Activated CD8-positive, alpha-beta T cell treated with anti-CD3 and anti-CD28 coated beads for 36 hours (primary cell): ENCODE results near the gene KDM2A. TPM values are rescaled to one million over a fixed set of nuclear protein-coding genes. Genes with fewer than 3 reads are reported as not detected.

Experiments
- ATAC-seq: fragments of 200-7000 bp; cut with Tn5 transposase; one replicate; pipeline ENCODE4 v1.10.0; 2021; ENCODE audit warnings: mild to moderate bottlenecking, moderate library complexity
- CTCF ChIA-PET: fragments of 350-600 bp; sonication (Branson Sonifier 250); formaldehyde crosslinking; loops from one replicate; lab custom pipeline; 2021; ENCODE audit warnings: antibody characterized with exemption; lab: Charles Lee
- POLR2A ChIA-PET: fragments of 350-600 bp; sonication (Branson Sonifier 250); formaldehyde crosslinking; loops from one replicate; lab custom pipeline; 2021; ENCODE audit warnings: antibody characterized with exemption; lab: Charles Lee
- DNase-seq: peaks from one replicate; pipeline ENCODE4 v3.0.0-alpha.2; 2020
- H3K27ac Mint-ChIP-seq: one replicate; pipeline ENCODE4 v1.8.0; 2021; ENCODE audit warnings: mild to moderate bottlenecking, mixed read lengths
- H3K27me3 Mint-ChIP-seq: one replicate; pipeline ENCODE4 v1.8.0; 2021; ENCODE audit warnings: mixed read lengths
- H3K36me3 Mint-ChIP-seq: one replicate; pipeline ENCODE4 v1.8.0; 2021; ENCODE audit warnings: low read depth, mixed read lengths
- H3K4me1 Mint-ChIP-seq: one replicate; pipeline ENCODE4 v1.8.0; 2021; ENCODE audit warnings: low read depth, mixed read lengths
- H3K4me3 Mint-ChIP-seq: one replicate; pipeline ENCODE4 v1.8.0; 2021; ENCODE audit warnings: mild to moderate bottlenecking, moderate library complexity, mixed read lengths
- H3K9me3 Mint-ChIP-seq: one replicate; pipeline ENCODE4 v1.8.0; 2021; ENCODE audit warnings: mixed read lengths
- CTCF ChIP-seq: fragments of 200-600 bp; IDR thresholded peaks from one replicate; pipeline ENCODE4 v1.8.0; 2022; ENCODE audit warnings: antibody characterized with exemption, mild to moderate bottlenecking
- intact Hi-C: fragments of 100-400 bp; cut with micrococcal nuclease; formaldehyde crosslinking; loops from one replicate; pipeline ENCODE4 v1.10.0; 2022
- total RNA-seq, 2 experiments: library from RNA; stranded (reverse); gene quantifications; one replicate each; pipeline ENCODE4 v1.2.3, GENCODE V29; 2021

The KDM2A gene
- total RNA-seq, 2 experiments from 2014 or later: 79.6 to 88.1 TPM

DNA sequence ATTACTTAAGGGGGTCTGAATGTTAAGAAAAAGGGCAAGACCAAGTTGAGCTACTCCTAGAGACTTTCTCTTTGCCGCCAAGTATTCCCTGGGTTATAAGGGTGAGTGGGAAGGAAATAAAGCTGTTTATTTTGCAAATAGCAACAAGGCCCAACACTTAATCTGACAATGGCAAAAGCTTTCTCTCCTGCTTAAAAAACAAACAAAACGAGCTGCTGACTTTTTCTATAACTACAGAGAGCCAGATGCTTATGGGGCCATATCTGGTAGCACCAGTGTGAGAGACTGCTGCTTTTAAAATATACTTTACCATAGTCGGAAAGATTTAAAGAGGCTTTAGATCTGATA is 2.3 kb upstream of the KDM2A start:
- intact Hi-C loops: no loop called here
- no peak for TF ChIP-seq CTCF
- POLR2A ChIA-PET: interaction anchor here (1.4 to 2.5 kb wide), 2 partner anchors 8 to 12 kb away, joined by 4 to 16 read pairs; no protein-coding TSS in a partner anchor

GRCh38 chr11:67117176-67117575 is 1.9 kb upstream of the KDM2A start:
- intact Hi-C loops: no loop called here
- H3K4me3 Mint-ChIP-seq: peak overlapping the region; percentile 73
- no peak for ATAC-seq
- peaks cover 19% of the 10 kb centered on the region for H3K36me3 Mint-ChIP-seq
- CTCF ChIA-PET: interaction anchor here (1.2 to 3.0 kb wide), 3 partner anchors 12 to 36 kb away, joined by 3 to 17 read pairs (median 3); no protein-coding TSS in a partner anchor
- H3K27ac Mint-ChIP-seq: peak overlapping the region; percentile 85
- TF ChIP-seq CTCF: no peak
- POLR2A ChIA-PET: interaction anchor here (0.9 to 2.5 kb wide), 4 partner anchors 8 to 74 kb away, joined by 3 to 16 read pairs (median 4); no protein-coding TSS in a partner anchor
- H3K27me3 Mint-ChIP-seq: no peaks in the 10 kb centered on the region
- H3K4me1 Mint-ChIP-seq: peaks cover 32% of the 10 kb centered on the region
- H3K9me3 Mint-ChIP-seq: no peaks in the 10 kb centered on the region
- no peak for DNase-seq

More for the DNA sequence above, 2.3 kb upstream of the KDM2A start:
- Mint-ChIP-seq H3K27ac (no peak overlapping the region), H3K27me3 (no peaks in the 10 kb centered on the region), H3K36me3 (peaks cover 18% of the 10 kb centered on the region), H3K9me3 (no peaks in the 10 kb centered on the region), H3K4me3 (no peak overlapping the region), H3K4me1 (peaks cover 29% of the 10 kb centered on the region)
- CTCF ChIA-PET: interaction anchor here (1.2 to 3.0 kb wide), 3 partner anchors 12 to 36 kb away, joined by 3 to 17 read pairs (median 3); no protein-coding TSS in a partner anchor
- DNase-seq (no peak), ATAC-seq (no peak)

DNA sequence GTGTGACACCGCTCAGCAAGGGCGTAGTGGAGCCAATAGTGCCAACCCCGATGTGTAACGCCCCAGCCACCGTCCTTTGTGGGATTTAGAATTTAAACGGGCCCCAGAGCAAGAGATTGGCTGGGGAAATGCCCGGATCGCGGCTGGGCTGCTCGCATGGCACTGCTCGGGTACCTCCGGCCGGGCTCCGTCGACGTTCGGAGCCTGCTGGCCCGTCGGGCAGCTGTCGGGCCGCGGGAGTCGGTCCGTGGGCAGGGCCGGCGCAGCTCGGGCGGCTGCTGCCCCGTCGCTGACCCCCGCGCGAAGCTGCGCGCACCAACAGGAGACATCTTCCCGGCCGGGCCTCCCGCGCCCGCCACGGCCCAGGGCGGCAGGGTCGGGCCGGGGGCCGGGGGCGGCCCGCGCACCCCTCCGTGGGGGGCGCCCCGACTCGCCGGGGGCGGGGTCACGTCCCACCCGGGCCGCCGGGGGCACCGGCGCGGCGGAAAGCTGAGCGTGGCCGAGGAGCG is 1.3 kb upstream of the KDM2A start:
- Mint-ChIP-seq H3K4me3 (peak overlapping the region; percentile 73), H3K36me3 (peaks cover 19% of the 10 kb centered on the region), H3K27me3 (no peaks in the 10 kb centered on the region), H3K27ac (peak overlapping the region; percentile 85), H3K9me3 (no peaks in the 10 kb centered on the region), H3K4me1 (peaks cover 32% of the 10 kb centered on the region)
- CTCF ChIA-PET: interaction anchor here (0.9 to 3.0 kb wide), 4 partner anchors 8 to 37 kb away, joined by 3 to 17 read pairs (median 4); no protein-coding TSS in a partner anchor
- intact Hi-C loops: no loop called here
- POLR2A ChIA-PET: interaction anchor here (0.9 to 2.5 kb wide), 4 partner anchors 9 to 75 kb away, joined by 3 to 16 read pairs (median 4); no protein-coding TSS in a partner anchor
- peak; percentile 18 for ATAC-seq
- no peak for TF ChIP-seq CTCF
- peak; percentile 77 for DNase-seq

DNA sequence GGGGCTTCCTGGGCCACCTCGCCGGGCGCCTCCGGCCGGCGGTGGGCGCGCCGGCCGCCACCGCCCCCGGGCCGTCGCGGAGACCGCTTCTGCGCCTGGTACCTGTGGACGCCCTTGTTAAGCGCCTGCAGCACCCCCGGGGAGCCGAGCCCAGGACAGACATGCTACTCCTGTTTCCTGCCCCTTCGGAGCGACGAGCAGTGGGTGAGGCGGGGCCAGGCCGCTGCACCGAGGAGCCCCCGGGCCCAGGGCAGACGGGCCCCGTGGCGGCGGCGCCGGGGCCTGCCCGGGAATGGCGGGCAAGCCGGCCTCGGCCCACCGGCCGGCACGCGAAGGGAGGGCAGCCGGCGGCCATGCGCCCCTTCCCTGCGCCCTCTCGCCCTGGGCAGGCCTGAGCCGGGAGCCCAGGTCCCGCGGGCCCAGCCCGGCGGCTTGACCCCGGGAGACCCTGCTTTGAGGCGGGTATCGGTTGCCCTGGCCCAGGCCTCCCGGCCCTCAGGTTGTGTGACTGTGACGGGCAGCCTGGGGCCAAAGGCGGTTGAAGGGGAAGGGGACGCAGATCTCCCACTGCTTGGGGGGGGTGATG is 789 bp upstream of the KDM2A start:
- peak overlapping the region; percentile 70 for H3K4me3 Mint-ChIP-seq
- ATAC-seq (peak; percentile 7), DNase-seq (peak; percentile 68)
- no peak for TF ChIP-seq CTCF
- H3K36me3 Mint-ChIP-seq: peaks cover 21% of the 10 kb centered on the region
- H3K27ac Mint-ChIP-seq: peak overlapping the region; percentile 83
- no peaks in the 10 kb centered on the region for H3K9me3 Mint-ChIP-seq
- no peaks in the 10 kb centered on the region for H3K27me3 Mint-ChIP-seq
- H3K4me1 Mint-ChIP-seq: peaks cover 33% of the 10 kb centered on the region
- POLR2A ChIA-PET: interaction anchor here (0.7 to 2.5 kb wide), 4 partner anchors 9 to 122 kb away, joined by 3 to 16 read pairs (median 4); no protein-coding TSS in a partner anchor
- intact Hi-C loops: no loop called here
- CTCF ChIA-PET: interaction anchor here (0.9 to 3.0 kb wide), 4 partner anchors 9 to 235 kb away, joined by 3 to 17 read pairs (median 4); partner anchors contain the start of gene POLD4
